HG03135 (cell line): ENCODE data around the gene HIKESHI.

Experiments used
- ATAC-seq: cut with Tn5 transposase; IDR thresholded peaks from one replicate; pipeline ENCODE4 v1.9.1; 2021; ENCODE audit warnings: mild to moderate bottlenecking, moderate library complexity; ENCODE audit not compliant: unreplicated experiment

The HIKESHI gene

DNA sequence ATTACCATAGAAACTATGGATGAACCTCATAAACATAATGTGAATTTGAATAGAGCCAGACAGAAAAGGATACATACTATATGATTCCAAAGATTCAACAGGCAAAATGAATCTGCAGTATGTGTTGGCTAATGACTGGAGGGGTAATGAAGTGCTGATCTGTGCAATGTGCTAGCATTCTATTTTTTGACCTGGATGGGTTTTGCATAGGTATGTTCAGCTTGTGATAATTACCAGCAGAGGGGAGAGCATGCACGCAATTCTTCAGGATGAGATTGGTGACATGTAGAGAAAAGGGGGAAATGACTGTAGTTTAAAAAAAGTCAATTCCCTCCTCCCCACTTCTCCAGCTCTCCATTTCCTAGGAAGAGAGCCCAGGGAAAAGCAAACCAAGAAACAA lies 72.0 kb downstream of the HIKESHI start:
- ATAC-seq, result no peak

DNA sequence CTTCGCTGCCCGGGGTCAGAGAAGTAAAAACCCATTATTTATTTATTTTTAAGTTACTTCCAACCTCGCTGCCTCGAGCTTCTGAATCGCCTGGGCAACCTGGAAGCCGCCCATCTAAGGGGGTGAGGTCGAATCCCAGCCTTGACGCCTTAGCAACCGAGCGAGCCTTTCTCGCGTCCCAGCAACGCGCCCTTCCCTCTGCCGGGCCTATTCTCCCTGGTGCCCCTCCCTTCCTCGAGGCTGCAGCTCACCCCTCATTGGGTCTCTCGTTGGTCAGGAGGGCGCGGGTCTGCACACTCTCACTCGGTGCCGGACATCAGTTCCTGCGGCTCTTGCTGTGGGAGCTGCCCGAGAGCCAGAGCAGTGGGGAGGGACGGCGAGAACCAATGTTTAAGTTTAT lies 72.5 kb downstream of the HIKESHI start, which contains the start of gene CCDC81:
TSS of gene CCDC81 (plus strand) at position 302 of the 400 bp plus-strand sequence. CDS start 277 bp downstream, outside the sequence.
- ATAC-seq, result no peak

- ATAC-seq, result no peak
Measured at GRCh38 chr11:86377972-86378371, 75.9 kb downstream of the HIKESHI start.

DNA sequence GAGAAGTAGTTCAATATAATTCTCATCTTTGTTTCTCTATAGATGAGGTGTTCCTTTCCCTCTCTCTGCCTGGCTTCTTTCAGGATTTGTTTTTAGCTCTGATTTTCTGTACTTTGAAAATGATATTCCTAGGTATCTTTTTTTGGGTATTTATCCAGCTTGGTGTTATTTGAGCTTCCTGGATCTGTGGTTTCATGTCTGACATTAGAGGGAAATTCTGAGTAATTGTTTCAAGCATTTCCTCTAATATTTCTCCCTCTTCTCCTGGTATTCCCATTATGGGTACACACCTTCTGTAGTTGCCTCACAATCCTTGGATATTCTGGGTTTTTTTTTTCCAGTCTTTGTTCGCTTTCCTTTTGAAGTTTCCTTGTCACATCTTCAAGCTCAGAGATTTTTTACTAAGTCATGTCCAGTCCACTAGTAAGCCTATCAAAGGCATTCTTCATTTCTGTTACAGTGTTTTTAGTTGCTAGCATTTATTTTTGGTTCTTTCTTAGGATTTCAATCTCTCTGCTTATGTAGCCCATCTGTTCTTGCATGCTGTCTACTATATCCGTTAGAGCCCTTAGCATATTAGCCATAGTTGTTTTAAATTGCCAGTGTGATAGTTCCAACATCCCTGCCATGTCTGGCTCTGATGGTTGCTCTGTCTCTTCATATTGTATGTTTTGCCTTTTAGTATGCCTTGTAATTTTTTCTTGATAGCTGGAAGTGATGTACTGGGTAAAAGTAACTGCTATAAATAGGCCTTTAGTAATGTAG lies 78.4 kb downstream of the HIKESHI start:
- no peak for ATAC-seq

DNA sequence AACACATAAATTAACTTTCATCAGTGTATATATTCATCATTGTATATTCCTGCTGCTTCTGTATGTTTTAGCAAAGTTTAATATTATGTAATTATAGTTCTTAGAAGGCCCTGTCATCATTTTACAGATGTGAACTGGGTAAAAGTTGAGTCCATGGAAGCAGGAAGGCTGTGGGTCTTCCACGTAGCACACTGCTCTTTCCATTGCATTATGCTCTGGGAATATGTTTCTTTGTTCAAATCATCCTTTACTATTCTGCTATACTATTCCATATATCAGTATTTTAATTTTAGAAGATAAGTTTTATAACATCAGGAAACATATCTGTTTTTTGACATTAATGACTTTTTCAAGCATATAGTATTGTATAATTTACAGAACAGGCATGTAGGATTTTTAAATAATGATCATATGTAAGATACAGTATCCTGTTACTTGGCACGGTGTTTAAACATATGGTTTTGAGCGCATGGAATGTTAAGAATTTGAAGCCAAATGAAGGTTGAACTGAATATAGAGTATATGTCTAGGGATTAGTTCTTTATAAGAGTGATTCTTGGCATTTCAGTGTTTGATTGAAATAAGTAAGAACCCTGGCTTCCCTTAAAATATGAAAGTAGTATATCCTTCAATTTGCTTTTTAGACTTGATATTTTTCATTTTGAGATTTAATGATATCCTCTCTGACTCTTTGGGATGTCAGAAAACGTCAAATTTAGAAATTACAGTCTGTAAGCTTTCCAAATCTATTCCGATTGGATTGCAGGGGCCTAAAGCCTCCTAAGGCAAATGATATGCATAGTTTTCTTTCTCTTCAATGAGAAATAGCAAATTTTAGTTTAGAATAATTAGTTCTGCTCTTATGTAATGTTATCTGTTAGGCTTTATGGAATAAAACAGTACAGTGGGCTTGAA lies 81.3 kb downstream of the HIKESHI start:
- no peak for ATAC-seq

- ATAC-seq, result no peak
Measured at GRCh38 chr11:86386283-86386682, 84.2 kb downstream of the HIKESHI start.

DNA sequence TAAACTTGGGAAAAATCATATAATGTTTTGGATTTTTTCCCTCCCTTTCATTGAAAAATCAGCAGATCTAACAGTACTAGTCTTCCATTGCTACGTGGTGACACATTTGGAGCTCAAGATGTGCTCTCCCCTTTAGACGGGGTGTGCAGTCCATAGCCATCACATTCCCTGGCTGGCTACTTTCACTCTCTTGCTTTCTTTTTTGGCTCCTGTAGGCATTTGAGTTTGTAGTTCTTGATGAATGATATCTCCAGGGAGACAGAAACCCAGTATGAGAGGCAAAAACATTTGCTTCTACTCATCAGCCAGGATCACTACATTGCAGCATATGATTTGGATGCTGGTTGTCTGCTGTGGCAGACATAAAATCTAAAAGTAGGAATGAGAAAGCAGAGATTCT lies 84.7 kb downstream of the HIKESHI start:
- no peak for ATAC-seq

DNA sequence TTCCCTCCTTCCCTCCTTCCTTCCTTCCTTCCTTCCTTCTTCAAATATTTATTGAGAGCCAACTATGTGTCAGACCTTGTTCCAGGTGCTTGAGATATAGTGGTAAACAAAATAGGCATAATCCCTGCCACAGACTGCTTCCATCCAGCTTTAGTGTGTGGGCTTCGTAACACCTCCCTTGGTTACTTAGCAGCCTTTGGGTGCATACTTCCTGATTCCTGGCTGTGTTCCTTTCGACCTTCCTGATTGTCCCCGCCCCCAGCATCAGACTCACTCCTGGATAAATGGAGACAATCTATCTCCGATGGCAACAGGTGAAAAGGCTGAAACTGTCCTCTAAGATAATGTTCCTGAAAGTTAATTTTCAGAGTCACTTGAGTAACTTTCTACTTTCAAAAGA lies 86.2 kb downstream of the HIKESHI start:
- ATAC-seq, result no peak

DNA sequence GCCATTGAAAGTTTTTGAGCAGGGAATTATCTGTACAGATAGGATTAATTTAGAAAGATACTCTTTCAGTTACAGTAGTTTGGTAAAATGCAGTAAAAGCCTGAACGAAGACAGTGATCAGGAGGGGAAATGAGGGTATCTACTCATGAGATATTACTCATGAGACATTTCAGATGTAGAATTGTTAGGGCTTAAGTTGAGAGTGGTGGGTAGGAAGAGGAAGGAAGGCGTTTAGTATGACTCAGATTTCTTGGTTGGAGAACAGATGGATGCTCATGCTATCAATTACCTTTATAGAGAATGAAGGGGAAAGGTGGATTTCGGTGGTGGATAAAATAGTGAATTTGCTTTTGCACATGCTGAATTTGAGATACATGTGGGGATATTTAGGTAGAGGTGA lies 88.4 kb downstream of the HIKESHI start:
- no peak for ATAC-seq

- no peak for ATAC-seq
Measured at GRCh38 chr11:86395061-86395551, 93.1 kb downstream of the HIKESHI start.
